ELF-1 (cell line): ENCODE results near the gene TMEM88.
A peak's percentile ranks its signal among the peaks of the same experiment; 100 is the strongest.
"Not testable (repeated sequence)": the region's sequence is repeated elsewhere in the genome, so short reads cannot be mapped to it uniquely, and the experiment has no call there.

Source experiments
- DNase-seq: peaks from one replicate; pipeline ENCODE4 v3.0.0-alpha.2; 2016; ENCODE audit warnings: low read depth, low spot score

Gene TMEM88

GRCh38 chr17:7854851-7855659 is at the start of gene TMEM88:
Gene TMEM88 (plus strand): TSS chr17:7855066. CDS start chr17:7855075, 9 bp downstream.
- peak; percentile 94 for DNase-seq

- DNase-seq, result no peak
Measured at GRCh38 chr17:7806587-7806986, 48.3 kb upstream of the TMEM88 start.

- no peak for DNase-seq
Measured at GRCh38 chr17:7807206-7807605, 47.7 kb upstream of the TMEM88 start.

DNA sequence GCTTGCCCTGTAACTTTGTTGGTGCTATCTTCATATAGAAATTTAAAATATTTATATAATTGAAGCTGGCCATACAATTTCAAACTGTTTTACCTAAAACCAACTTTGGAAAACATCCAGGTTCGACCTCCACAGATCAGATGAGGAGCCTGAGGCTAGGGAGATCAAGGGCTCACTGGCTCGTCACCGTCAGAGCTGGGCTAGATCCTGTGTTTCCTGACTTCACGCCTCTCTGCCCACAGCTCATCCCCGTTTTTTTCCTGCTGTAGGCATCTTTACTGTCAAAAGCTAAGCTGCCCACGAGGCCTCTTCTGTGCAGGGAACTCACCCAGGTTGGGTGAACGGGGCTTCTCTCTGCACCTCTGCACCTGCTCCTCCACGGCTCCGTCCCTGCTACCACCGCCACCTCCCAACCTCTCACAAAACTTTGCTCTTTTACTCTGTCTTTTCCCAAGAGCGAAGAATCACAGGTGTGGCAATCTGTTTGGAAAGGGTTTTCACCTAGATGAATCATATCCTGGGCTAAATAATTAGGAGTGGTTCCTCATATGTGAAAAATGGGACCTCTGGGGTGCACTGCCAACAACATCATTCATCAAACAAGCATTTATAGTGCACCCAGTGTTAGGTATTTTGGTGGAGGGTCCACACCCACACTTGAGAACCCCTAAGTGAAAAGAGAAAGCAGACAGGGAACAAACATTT is 45.6 kb upstream of the TMEM88 start:
- no peak for DNase-seq

DNA sequence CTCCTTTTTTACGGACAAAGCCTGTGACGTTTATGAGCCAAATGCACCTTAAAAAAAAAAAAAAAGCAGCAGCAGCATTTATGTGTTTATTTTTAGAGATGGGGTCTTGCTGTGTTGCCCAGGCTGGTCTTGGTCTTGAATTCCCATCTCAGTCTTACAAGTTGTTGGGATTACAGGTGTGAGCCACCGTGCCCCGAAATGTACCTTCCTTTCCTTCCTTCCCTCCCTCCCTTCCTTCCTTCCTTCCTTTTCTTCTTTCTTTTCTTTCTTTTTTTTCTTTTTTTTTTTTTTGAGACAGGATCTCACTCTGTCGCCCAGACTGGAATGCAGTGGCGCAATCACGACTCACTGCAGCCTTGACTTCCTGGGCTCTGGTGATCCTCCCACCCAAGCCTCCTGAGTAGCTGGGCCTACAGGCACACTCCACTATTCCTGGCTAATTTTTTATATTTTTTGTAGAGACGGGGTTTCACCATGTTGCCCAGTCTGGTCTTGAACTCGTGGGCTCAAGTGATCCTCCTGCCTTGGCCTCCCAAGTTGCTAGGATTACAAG is 45.0 kb upstream of the TMEM88 start:
- DNase-seq, result not testable (repeated sequence)

- DNase-seq, result no peak
Measured at GRCh38 chr17:7811251-7811650, 43.6 kb upstream of the TMEM88 start.

- DNase-seq, result no peak
Measured at GRCh38 chr17:7814969-7815368, 39.9 kb upstream of the TMEM88 start.

DNA sequence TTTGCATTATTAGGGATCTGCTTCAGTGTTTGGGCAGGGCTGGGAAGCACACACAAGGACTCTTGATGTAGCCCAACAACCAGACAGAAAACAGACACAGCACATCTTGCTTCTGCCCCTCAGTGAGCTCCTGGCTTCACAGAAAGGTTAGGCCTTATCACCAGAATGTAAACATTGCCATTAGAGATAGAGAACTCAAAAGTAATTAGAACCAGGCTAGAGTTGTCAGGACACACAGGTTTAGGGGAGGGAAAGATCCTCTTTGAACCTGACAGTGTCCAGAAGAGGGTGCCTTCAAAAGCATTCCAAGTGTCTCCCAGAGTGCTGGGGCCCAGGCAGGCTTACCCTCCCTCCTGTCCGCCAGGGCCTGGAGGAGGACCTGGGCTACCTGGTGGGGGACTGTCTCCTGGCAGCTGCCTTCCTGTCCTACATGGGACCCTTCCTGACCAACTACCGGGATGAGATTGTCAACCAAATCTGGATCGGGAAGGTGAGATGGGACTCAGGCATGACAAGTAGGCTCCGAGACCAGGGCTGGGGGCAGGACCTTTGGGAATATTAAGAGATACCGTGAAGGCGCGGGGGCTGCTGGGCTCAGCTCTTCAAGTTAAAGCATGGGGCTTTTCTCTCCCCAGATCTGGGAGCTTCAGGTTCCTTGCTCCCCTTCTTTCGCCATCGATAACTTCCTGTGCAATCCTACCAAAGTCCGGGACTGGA is 37.8 kb upstream of the TMEM88 start:
- peak; percentile 70 for DNase-seq

- DNase-seq, result no peak
Measured at GRCh38 chr17:7817643-7817964, 37.3 kb upstream of the TMEM88 start.

- no peak for DNase-seq
Measured at GRCh38 chr17:7818026-7818425, 36.8 kb upstream of the TMEM88 start.

DNA sequence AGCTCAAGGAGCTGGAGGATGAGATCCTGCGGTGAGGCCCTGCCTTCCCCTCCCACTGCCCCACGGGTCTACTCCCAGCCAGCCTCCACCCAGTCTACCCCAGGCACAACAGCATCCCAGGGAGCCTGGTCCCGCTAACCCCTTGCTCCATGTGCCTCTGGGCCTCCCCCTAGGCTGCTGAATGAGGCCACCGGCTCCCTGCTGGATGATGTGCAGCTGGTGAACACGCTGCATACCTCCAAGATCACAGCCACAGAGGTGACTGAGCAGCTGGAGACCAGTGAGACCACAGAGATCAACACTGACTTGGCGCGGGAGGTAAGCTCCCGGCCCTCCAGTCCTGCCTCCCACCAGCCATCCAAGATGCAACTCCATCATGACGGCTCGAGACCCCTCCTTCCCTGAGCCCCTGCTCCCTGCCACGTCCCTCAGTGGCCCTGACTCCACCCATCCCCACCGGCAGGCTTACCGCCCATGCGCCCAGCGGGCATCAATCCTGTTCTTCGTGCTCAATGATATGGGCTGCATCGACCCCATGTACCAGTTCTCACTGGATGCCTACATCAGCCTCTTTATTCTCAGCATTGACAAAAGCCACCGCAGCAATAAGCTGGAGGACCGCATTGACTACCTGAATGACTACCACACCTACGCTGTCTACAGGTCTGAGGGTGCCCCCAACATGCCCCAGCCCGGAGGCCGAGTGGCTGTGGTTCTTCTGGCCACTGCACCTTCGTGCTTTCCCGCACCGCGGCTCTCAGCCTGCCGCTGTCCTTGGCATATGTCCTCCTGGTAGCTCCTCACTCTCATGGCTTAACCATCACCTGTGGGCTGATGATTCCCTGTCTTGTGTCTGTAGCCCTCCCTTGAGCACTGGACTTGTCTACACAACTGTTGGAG is 35.9 kb upstream of the TMEM88 start:
- DNase-seq, result no peak

- DNase-seq, result no peak
Measured at GRCh38 chr17:7820231-7820630, 34.6 kb upstream of the TMEM88 start.

DNA sequence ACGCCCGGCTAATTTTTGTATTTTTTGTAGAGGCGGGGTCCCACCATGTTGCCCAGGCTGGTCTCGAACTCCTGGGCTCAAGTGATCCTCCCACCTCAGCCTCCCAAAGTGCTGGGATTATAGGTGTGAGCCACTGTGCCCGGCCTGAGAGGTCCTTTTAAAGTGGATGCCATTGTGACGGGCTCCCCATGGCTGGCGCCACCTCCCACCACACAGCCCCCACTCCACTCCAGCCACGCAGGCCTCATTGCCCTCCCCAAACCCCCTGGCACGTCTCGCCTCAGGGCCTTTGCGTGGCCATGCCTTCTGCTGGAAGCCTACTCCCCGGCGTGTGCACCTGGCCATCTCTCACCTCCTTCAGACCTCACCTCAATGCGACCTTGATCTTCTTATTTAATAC is 32.7 kb upstream of the TMEM88 start:
- DNase-seq, result no peak

DNA sequence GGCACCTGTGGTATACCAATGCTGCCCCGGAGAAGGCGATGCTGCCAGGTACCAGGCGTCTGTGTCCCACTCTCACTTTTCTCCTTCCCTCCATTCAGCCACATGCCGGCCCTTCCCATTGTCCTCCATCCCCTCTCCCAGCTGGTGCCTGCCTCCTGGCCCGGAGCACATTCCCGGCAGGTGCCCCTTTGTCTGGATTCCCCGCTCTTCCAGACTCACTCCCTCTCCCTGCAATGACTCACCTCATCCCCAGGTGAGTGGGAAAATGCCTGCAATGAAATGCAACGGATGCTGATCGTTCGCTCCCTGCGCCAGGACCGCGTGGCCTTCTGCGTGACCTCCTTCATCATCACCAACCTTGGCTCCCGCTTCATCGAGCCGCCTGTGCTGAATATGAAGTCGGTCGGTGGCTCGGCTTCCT is 31.3 kb upstream of the TMEM88 start:
- peak; percentile 75 for DNase-seq

DNA sequence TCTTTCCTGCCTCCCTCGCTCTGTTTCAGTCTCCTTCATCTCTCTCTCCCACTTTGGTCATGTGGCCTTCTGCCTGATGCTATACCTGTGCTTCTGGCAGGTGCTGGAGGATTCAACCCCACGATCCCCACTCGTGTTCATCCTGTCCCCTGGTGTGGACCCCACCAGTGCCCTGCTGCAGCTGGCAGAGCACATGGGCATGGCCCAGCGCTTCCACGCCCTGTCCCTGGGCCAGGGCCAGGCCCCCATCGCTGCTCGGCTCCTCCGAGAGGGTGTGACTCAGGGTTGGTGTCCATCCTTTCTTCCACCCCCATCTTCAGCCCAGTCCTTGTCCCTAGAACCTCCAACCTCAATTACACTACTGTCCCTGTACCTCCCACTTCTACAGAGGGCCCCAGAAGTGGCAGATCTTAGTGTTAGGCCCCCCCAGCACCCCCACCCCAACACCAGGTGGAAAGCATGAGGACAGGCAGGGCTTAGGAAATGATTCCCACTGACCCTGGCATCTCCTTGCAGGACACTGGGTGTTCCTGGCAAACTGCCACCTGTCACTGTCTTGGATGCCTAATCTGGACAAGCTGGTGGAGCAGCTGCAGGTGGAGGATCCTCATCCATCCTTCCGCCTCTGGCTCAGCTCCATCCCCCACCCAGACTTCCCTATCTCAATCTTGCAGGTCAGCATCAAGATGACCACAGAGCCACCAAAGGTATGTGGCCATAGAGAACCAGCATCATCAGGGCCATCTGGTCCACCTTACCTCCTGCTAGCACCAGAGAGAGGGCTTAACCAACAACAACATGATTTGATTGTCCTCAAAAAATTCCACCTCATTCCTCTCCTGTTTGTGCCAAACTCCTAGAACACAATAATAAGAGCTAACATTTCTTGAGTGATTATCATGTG is 30.6 kb upstream of the TMEM88 start:
- DNase-seq, result no peak

DNA sequence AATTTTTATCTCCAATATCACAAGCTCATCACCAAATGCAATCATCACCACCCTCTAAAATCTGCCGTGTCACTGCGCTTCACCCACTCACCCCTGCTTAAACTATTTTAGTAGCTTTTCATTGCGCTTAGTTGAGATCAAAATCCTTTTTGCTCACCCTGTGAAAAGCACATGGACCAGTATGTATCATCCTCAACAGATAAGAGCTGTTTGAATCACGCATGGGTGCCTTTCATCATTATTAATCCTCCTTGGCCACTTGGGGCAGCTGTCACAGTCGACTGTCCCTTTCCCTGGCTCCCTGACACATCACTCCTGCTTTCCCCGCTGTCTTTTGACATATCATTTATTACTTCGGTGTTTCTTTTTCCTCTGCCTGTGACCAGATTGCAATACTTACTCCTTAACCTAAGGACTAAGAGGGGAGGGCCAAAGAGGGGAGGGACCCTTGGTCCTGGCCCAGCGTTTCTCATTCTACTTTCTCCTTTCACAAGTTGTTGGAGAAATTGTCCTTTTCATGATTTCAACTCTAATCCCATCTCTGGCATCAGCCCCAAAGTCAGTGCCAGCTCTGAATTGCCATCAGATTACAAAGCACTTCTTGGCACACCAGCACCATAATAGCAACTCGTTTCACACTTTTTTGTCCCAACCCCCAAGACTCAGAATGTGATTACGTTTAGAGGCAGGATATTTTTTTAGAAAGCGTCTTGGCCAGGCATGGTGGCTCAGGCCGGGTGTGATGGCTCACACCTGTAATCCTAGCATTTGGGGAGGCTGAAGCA is 29.5 kb upstream of the TMEM88 start:
- no peak for DNase-seq

- DNase-seq, result no peak
Measured at GRCh38 chr17:7830616-7831015, 24.2 kb upstream of the TMEM88 start.

DNA sequence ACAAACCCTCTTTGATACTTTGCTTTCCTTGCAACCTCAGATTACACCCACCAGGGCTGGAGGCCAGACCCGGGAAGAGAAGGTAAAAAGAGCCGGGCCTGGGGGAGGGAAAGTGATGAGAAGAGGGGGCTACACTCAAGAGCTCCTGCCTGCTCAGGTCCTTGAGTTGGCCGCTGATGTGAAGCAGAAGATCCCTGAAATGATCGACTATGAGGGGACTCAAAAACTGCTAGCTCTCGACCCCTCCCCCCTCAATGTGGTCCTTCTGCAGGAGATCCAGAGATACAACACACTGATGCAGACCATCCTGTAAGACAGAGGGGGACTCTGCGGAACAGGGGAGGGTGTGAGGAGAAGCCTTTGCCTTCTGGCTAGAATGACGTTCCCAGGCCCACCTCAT is 23.6 kb upstream of the TMEM88 start:
- no peak for DNase-seq

- no peak for DNase-seq
Measured at GRCh38 chr17:7832431-7832830, 22.4 kb upstream of the TMEM88 start.
